Measurements from ENCODE around the gene CFP. TPM values are rescaled to one million over a fixed set of nuclear protein-coding genes. Genes with fewer than 3 reads are reported as not detected.

The CFP gene
- total and polyA plus RNA-seq, 3 experiments from 2014 or later = 1.4 to 2.3 (median 1.8) TPM

DNA sequence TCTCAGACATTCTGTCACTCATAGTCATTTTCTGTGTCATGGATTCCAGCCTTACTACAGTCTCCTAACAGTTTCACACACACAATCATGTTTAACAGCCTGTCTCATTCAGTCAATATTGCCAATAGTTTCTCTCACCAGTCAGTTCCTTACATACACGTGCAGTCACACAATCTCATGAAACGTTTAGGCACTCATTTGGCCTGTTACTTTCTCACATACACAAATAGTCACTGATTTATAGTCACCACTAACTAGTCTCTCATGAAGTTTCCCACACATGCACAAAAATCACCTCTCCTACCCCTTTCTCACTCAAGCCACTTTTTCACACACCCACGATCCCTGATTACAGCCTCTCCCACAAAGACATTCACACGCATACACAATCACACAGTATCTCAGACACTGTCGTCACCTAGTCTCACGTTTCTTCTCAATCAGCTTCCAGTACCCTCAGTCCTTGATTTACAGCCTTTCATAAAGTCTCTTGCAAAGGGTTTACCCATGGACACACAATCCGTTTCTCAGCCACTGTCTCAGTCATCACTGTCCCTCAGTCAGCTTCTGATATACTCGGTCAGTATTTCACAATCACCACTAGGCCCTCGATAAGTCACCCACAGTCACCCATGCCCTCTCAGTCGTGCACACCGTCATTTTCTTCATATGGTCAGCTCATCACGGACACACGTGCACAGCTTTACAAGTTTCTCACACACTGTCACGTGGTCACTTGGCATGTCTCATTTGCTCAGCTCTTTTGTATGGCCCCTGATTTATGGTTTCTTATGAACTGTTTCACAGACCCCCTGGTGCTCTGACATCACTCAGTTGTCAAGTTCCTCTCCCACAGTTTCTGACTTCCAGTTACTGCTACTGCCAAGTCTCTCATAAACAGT lies 4.2 kb upstream of the CFP start:
- Histone ChIP-seq H3K27me3 (ENCODE audit: insufficient read depth, low read length, poor library complexity, severe bottlenecking) (no peaks in the 10 kb centered on the region), H3K9me3 (ENCODE audit: low read length) (no peaks in the 10 kb centered on the region), H3K4me1 (ENCODE audit: insufficient read depth, low read length) (peaks cover 13% of the 10 kb centered on the region), H3K27ac (ENCODE audit: low read depth, low read length) (no peak overlapping the region), H3K36me3 (ENCODE audit: insufficient read depth, low read length) (no peaks in the 10 kb centered on the region), H3K4me3 (ENCODE audit: low read length) (no peak overlapping the region)
- Mint-ChIP-seq H3K4me1 (peaks cover 7 to 15% (median 9%) of the 10 kb centered on the region in 3 donors), H3K36me3 (peaks cover 0 to 27% (median 0%) of the 10 kb centered on the region in 3 donors), H3K9me3 (no peaks in the 10 kb centered on the region), H3K27ac (no peak overlapping the region), H3K4me3 (no peak overlapping the region), H3K27me3 (peaks cover 0 to 3% of the 10 kb centered on the region in 2 donors)
- ChIA-PET POLR2A (no interaction called here), CTCF (no interaction called here)
- DNase-seq = no peak

DNA sequence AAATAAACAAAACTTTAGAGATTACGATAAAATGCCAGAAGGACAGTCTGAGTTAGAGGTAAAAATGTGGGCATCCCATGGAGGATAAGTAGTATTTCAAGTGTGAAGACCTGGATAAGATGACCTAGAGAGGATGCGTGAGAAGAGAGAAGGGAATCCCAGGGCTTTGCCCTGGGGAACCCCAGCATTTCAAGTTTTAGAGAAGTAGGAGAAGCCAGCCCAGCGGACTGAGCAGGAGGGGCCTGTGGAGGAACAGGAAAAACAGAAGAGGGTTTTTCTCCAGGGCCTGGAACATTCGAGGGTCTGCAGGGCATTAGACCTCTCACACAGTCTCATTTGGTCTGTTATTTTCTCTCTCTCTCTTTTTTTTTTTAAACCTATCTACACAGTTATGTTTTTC lies 2.9 kb upstream of the CFP start:
- H3K4me3 ChIP-seq (ENCODE audit: low read length) = no peak overlapping the region
- POLR2A ChIA-PET = no interaction called here
- CTCF ChIA-PET = no interaction called here

DNA sequence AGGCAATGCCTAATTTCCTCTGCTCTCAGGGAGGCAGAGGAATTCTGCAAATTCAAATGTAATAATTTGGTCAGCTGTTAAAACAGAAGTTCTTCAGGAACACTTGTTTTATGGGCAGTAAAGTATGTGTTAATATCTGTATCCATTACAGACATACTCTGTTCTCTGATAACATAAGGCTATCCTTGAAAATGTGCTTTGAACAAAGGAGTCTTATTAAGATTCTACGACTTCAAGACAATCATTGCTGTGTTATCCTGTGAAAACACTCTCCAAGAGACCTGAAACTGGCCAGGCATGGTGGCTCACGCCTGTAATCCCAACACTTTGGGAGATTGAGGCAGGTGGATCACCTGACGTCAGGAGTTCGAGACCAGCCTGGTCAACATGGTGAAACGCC lies 1.9 kb upstream of the CFP start:
- H3K9me3 ChIP-seq (ENCODE audit: low read length) = no peaks in the 10 kb centered on the region
- DNase-seq = no peak
- H3K9me3 Mint-ChIP-seq = no peaks in the 10 kb centered on the region
- CTCF ChIA-PET = no interaction called here
- H3K4me1 Mint-ChIP-seq = peaks cover 7 to 19% (median 9%) of the 10 kb centered on the region in 3 donors
- H3K4me3 ChIP-seq (ENCODE audit: low read length) = no peak overlapping the region
- peaks cover 0 to 3% of the 10 kb centered on the region in 2 donors for H3K27me3 Mint-ChIP-seq
- no peaks in the 10 kb centered on the region for H3K27me3 ChIP-seq (ENCODE audit: insufficient read depth, low read length, poor library complexity, severe bottlenecking)
- H3K36me3 ChIP-seq (ENCODE audit: insufficient read depth, low read length) = no peaks in the 10 kb centered on the region
- H3K27ac Mint-ChIP-seq = no peak overlapping the region
- POLR2A ChIA-PET = no interaction called here
- H3K27ac ChIP-seq (ENCODE audit: low read depth, low read length) = no peak overlapping the region
- peaks cover 19% of the 10 kb centered on the region for H3K4me1 ChIP-seq (ENCODE audit: insufficient read depth, low read length)
- no peak overlapping the region for H3K4me3 Mint-ChIP-seq
- peaks cover 0 to 8% (median 0%) of the 10 kb centered on the region in 3 donors for H3K36me3 Mint-ChIP-seq

More for the DNA sequence above, 2.9 kb upstream of the CFP start:
- H3K27me3 ChIP-seq (ENCODE audit: insufficient read depth, low read length, poor library complexity, severe bottlenecking) = no peaks in the 10 kb centered on the region
- H3K27ac ChIP-seq (ENCODE audit: low read depth, low read length) = no peak overlapping the region
- Mint-ChIP-seq H3K4me3 (peak overlapping the region in 1 of 7 donors; percentile 12), H3K27me3 (peaks cover 0 to 3% of the 10 kb centered on the region in 2 donors), H3K27ac (peak overlapping the region in 1 of 8 donors; percentile 9), H3K36me3 (peaks cover 0 to 17% (median 0%) of the 10 kb centered on the region in 3 donors), H3K4me1 (peaks cover 7 to 19% (median 9%) of the 10 kb centered on the region in 3 donors), H3K9me3 (no peaks in the 10 kb centered on the region)
- no peak for DNase-seq
- H3K36me3 ChIP-seq (ENCODE audit: insufficient read depth, low read length) = no peaks in the 10 kb centered on the region
- H3K4me1 ChIP-seq (ENCODE audit: insufficient read depth, low read length) = peaks cover 19% of the 10 kb centered on the region
- H3K9me3 ChIP-seq (ENCODE audit: low read length) = no peaks in the 10 kb centered on the region

DNA sequence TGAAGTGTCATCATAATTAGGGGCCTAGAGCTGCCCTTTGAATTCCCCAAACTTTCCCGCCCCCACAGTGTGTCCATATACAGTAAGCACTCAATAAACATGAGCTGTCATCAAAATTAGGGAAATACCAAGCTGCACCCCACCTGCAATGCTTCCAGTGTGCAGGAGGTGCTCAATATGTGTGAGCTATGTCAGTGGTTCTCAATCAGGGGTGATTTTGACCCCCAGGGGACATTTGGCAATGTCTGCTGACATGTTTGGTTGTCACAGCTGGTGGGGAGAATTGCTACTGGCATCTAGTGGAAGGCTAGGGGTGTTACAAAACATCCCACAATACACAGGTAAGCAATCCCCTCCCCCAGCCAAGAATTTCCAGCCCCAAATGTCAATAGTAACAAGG lies 748 bp downstream of the CFP start:
- H3K9me3 Mint-ChIP-seq = no peaks in the 10 kb centered on the region
- H3K36me3 ChIP-seq (ENCODE audit: insufficient read depth, low read length) = no peaks in the 10 kb centered on the region
- H3K27ac Mint-ChIP-seq = peak overlapping the region in 1 of 8 donors; percentile 21
- H3K27ac ChIP-seq (ENCODE audit: low read depth, low read length) = no peak overlapping the region
- peak overlapping the region in 4 of 7 donors; percentile 20 to 70 (median 50) for H3K4me3 Mint-ChIP-seq
- ChIA-PET POLR2A (no interaction called here), CTCF (interaction anchor here (0.8 to 1.0 kb wide), 2 partner anchors 18 to 108 kb away, joined by 3 read pairs; no protein-coding TSS in a partner anchor)
- H3K36me3 Mint-ChIP-seq = peaks cover 0 to 2% (median 0%) of the 10 kb centered on the region in 3 donors
- no peak overlapping the region for H3K4me3 ChIP-seq (ENCODE audit: low read length)
- H3K27me3 ChIP-seq (ENCODE audit: insufficient read depth, low read length, poor library complexity, severe bottlenecking) = no peaks in the 10 kb centered on the region
- H3K27me3 Mint-ChIP-seq = peaks cover 3 to 4% of the 10 kb centered on the region in 2 donors
- H3K4me1 Mint-ChIP-seq = peaks cover 9 to 21% (median 10%) of the 10 kb centered on the region in 3 donors
- no peaks in the 10 kb centered on the region for H3K9me3 ChIP-seq (ENCODE audit: low read length)
- peaks cover 6% of the 10 kb centered on the region for H3K4me1 ChIP-seq (ENCODE audit: insufficient read depth, low read length)
- DNase-seq = no peak

DNA sequence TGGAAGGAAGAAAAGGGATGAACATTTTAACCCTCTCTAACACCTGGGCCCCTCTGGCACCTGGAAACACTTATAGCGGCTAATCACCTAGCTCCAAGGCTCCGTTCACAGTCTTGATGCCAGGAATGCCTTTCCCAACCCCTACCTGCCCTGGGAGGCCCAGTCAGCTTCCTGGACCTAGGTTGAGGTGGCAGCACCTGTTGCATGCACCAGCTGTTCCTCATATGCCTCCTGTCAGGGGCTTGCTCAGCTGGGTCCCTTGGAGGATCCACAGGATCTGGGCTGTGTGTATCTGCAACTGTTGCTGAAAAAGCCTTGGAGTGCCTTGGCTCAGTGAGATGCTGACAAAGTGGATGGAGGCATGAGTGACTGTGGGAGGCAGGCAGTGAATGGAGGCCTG lies 4.4 kb downstream of the CFP start:
- H3K4me1 ChIP-seq (ENCODE audit: insufficient read depth, low read length) = peaks cover 7% of the 10 kb centered on the region
- no peak overlapping the region for H3K27ac ChIP-seq (ENCODE audit: low read depth, low read length)
- ChIA-PET CTCF (no interaction called here), POLR2A (interaction anchor here (0.6 kb wide), 1 partner anchor 123 kb away, joined by 8 read pairs; no protein-coding TSS in a partner anchor)
- no peaks in the 10 kb centered on the region for H3K27me3 ChIP-seq (ENCODE audit: insufficient read depth, low read length, poor library complexity, severe bottlenecking)
- H3K4me3 ChIP-seq (ENCODE audit: low read length) = no peak overlapping the region
- no peak overlapping the region for H3K4me3 Mint-ChIP-seq
- peaks cover 17 to 19% of the 10 kb centered on the region in 2 donors for H3K27me3 Mint-ChIP-seq
- no peaks in the 10 kb centered on the region for H3K9me3 Mint-ChIP-seq
- peaks cover 9 to 31% (median 16%) of the 10 kb centered on the region in 3 donors for H3K4me1 Mint-ChIP-seq
- H3K27ac Mint-ChIP-seq = no peak overlapping the region
- no peaks in the 10 kb centered on the region for H3K9me3 ChIP-seq (ENCODE audit: low read length)
- H3K36me3 ChIP-seq (ENCODE audit: insufficient read depth, low read length) = no peaks in the 10 kb centered on the region
- peaks cover 0 to 2% (median 0%) of the 10 kb centered on the region in 3 donors for H3K36me3 Mint-ChIP-seq
- no peak for DNase-seq

DNA sequence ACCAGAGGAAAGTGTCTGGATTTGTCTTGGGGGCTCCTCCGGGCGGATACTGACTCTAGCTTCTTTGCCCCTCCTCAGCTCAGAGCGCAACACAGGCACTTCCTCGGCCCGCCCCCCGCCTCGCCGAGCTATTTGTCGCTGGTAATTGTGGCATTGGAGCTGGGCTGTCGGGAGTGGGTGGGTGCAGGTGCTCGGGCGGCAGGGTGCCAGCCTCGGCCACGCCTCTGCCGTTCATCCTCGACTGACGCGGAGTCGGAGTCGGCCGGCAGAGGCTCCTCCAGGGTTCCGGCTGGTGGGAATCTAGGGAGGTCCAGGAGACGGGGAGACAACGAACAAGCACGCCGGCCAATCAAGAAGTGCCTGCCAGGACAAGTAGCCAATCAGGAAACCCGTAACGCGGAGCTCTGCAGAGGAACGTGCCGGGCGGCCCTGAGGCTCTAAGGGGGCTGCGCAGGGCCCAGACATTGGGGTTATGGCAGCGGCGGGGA lies 6.1 kb downstream of the CFP start:
- Mint-ChIP-seq H3K36me3 (peaks cover 0 to 2% (median 0%) of the 10 kb centered on the region in 3 donors), H3K4me3 (peak overlapping the region; percentile 39 to 90 (median 74)), H3K9me3 (no peaks in the 10 kb centered on the region), H3K4me1 (peaks cover 0 to 22% (median 14%) of the 10 kb centered on the region in 3 donors), H3K27ac (peak overlapping the region in 1 of 8 donors; percentile 40), H3K27me3 (peaks cover 17 to 22% of the 10 kb centered on the region in 2 donors)
- ChIA-PET CTCF (no interaction called here), POLR2A (no interaction called here)
- H3K27me3 ChIP-seq (ENCODE audit: insufficient read depth, low read length, poor library complexity, severe bottlenecking) = no peaks in the 10 kb centered on the region
- peak in 3 of 5 donors; percentile 3 to 62 (median 7) for DNase-seq
- H3K36me3 ChIP-seq (ENCODE audit: insufficient read depth, low read length) = no peaks in the 10 kb centered on the region
- H3K27ac ChIP-seq (ENCODE audit: low read depth, low read length) = no peak overlapping the region
- H3K4me3 ChIP-seq (ENCODE audit: low read length) = peak overlapping the region; percentile 41
- H3K9me3 ChIP-seq (ENCODE audit: low read length) = no peaks in the 10 kb centered on the region
- peaks cover 8% of the 10 kb centered on the region for H3K4me1 ChIP-seq (ENCODE audit: insufficient read depth, low read length)

DNA sequence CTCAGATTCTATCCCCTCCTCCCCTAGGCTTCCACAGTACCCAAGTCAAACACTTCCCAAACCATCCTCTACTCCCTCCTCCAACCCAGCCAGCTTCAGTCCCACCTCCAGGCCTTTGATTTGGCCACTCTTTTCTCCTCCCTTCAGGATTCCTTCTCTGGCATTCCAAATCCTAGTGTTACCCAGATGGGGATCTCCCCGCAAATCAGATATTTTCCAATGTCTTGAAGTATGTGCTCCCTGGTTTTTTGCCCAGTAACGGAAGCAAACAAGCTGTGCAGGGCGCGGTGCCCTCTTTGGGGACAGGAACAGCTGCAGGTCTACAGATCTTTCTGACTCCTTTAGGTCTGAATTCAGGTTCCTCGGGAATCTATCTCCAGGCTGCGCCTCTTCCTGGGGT lies 7.9 kb downstream of the CFP start:
- ChIA-PET CTCF (no interaction called here), POLR2A (no interaction called here)
- Histone ChIP-seq H3K27me3 (ENCODE audit: insufficient read depth, low read length, poor library complexity, severe bottlenecking) (no peaks in the 10 kb centered on the region), H3K9me3 (ENCODE audit: low read length) (no peaks in the 10 kb centered on the region), H3K4me1 (ENCODE audit: insufficient read depth, low read length) (peaks cover 5% of the 10 kb centered on the region), H3K4me3 (ENCODE audit: low read length) (no peak overlapping the region), H3K27ac (ENCODE audit: low read depth, low read length) (no peak overlapping the region), H3K36me3 (ENCODE audit: insufficient read depth, low read length) (no peaks in the 10 kb centered on the region)
- peak overlapping the region in 1 of 8 donors; percentile 72 for H3K27ac Mint-ChIP-seq
- H3K4me3 Mint-ChIP-seq = peak overlapping the region in 1 of 7 donors; percentile 24
- no peaks in the 10 kb centered on the region for H3K9me3 Mint-ChIP-seq
- DNase-seq = no peak
- peaks cover 0 to 22% (median 14%) of the 10 kb centered on the region in 3 donors for H3K4me1 Mint-ChIP-seq
- H3K27me3 Mint-ChIP-seq = peaks cover 20 to 22% of the 10 kb centered on the region in 2 donors
- peaks cover 0 to 2% (median 0%) of the 10 kb centered on the region in 3 donors for H3K36me3 Mint-ChIP-seq

DNA sequence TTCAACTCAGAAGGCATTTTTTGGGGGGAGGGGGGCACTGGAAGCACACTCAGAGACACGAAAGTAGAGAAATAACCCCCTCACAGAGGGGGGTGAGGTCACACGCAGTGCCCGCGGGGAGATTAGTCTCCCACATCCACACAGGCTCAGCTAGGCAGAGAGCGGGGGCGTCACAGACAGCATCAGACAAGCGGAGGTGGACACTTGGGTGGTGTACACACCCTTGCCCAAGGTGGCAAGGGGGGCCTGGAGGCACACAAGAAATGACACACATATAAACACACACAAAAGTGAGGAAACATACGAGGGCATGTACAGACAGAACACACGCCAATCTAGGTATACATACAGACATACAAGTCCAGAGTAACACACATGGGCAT lies 9.4 kb downstream of the CFP start:
- Histone ChIP-seq H3K27ac (ENCODE audit: low read depth, low read length) (no peak overlapping the region), H3K36me3 (ENCODE audit: insufficient read depth, low read length) (no peaks in the 10 kb centered on the region), H3K4me1 (ENCODE audit: insufficient read depth, low read length) (peaks cover 5% of the 10 kb centered on the region), H3K9me3 (ENCODE audit: low read length) (no peaks in the 10 kb centered on the region), H3K27me3 (ENCODE audit: insufficient read depth, low read length, poor library complexity, severe bottlenecking) (no peaks in the 10 kb centered on the region), H3K4me3 (ENCODE audit: low read length) (no peak overlapping the region)
- Mint-ChIP-seq H3K9me3 (no peaks in the 10 kb centered on the region), H3K27ac (peak overlapping the region in 3 of 8 donors; percentile 12 to 82 (median 82)), H3K4me3 (peak overlapping the region in 3 of 7 donors; percentile 49 to 72 (median 56)), H3K36me3 (no peaks in the 10 kb centered on the region), H3K27me3 (peaks cover 22 to 25% of the 10 kb centered on the region in 2 donors), H3K4me1 (peaks cover 0 to 22% (median 14%) of the 10 kb centered on the region in 3 donors)
- DNase-seq = no peak
- ChIA-PET CTCF (no interaction called here), POLR2A (no interaction called here)
